Body of pancreas (tissue), 4 donors: ENCODE measurements around the gene RTKN2.

Source experiments
- POLR2A ChIP-seq, 3 donors: fragments of 450-650 bp; IDR thresholded peaks; one replicate each; pipeline ENCODE4 v1.6.1; 2016; ENCODE audit warnings: antibody characterized with exemption in 3 of 3, mild to moderate bottlenecking in 2 of 3
- TF ChIP-seq, protein P1 (sequence below), 7 experiments: fragments of 450-650 bp in 4 of 7; fragments of 200-600 bp in 3 of 7; sonication (generic) in 3 of 7; IDR thresholded peaks; one replicate each; pipeline ENCODE4 v1.5.1; 2016 to 2019; ENCODE audit warnings: antibody characterized with exemption in 7 of 7

DNA sequence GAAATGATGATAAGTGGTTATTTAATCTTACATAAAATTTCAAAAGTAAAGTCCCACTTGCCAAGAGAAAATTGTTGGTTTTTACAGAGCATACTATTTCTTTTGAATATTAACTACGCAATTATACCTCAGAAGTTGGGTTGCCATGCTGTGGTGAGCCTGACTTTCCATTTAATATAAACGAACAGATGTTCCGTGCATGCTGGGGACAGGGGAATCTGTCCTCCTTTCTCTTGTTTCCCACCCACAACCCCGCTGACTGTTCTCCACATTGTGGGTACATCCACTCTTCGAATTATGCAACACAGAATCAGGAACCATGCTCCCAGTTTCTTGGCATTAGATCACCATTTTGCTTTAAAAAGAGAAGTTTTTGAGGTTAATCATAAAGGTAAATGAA is 29.2 kb upstream of the RTKN2 start:
- TF ChIP-seq, protein P1, sequence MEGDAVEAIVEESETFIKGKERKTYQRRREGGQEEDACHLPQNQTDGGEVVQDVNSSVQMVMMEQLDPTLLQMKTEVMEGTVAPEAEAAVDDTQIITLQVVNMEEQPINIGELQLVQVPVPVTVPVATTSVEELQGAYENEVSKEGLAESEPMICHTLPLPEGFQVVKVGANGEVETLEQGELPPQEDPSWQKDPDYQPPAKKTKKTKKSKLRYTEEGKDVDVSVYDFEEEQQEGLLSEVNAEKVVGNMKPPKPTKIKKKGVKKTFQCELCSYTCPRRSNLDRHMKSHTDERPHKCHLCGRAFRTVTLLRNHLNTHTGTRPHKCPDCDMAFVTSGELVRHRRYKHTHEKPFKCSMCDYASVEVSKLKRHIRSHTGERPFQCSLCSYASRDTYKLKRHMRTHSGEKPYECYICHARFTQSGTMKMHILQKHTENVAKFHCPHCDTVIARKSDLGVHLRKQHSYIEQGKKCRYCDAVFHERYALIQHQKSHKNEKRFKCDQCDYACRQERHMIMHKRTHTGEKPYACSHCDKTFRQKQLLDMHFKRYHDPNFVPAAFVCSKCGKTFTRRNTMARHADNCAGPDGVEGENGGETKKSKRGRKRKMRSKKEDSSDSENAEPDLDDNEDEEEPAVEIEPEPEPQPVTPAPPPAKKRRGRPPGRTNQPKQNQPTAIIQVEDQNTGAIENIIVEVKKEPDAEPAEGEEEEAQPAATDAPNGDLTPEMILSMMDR (IDR thresholded peaks at IDR 0.05) = no peak
- no peak for TF ChIP-seq POLR2A (IDR thresholded peaks at IDR 0.05)
